ENCODE measurements around the gene CAB39L.

CAB39L gene

GRCh38 chr13:49444524-49445395 is 896 bp upstream of the CAB39L start:
- no peak for TF ChIP-seq CTCF (IDR thresholded peaks at IDR 0.05; ENCODE audit: low read length, missing control alignments)
- peak overlapping the region; percentile 79 for H3K4me3 ChIP-seq (replicated peaks; ENCODE audit: low read depth, low read length)
- peak; percentile 33 for DNase-seq (ENCODE audit: low read depth)

GRCh38 chr13:49443357-49443703 is 534 bp downstream of the CAB39L start:
- DNase-seq (ENCODE audit: low read depth), result peak; percentile 44

GRCh38 chr13:49441846-49442245 is 2.0 kb downstream of the CAB39L start:
- TF ChIP-seq CTCF (IDR thresholded peaks at IDR 0.05; ENCODE audit: low read length, missing control alignments), result no peak
- DNase-seq (ENCODE audit: low read depth), result peak; percentile 29
- H3K4me3 ChIP-seq (replicated peaks; ENCODE audit: low read depth, low read length), result no peak overlapping the region

More at GRCh38 chr13:49443357-49443703, 534 bp downstream of the CAB39L start:
- H3K4me3 ChIP-seq (replicated peaks; ENCODE audit: low read depth, low read length), result peak overlapping the region; percentile 79
- no peak for TF ChIP-seq CTCF (IDR thresholded peaks at IDR 0.05; ENCODE audit: low read length, missing control alignments)

- TF ChIP-seq CTCF (IDR thresholded peaks at IDR 0.05; ENCODE audit: low read length, missing control alignments), result no peak
- no peak for DNase-seq (ENCODE audit: low read depth)
- no peak overlapping the region for H3K4me3 ChIP-seq (replicated peaks; ENCODE audit: low read depth, low read length)
Observed at GRCh38 chr13:49441312-49441711, 2.6 kb downstream of the CAB39L start.

GRCh38 chr13:49439609-49440008 is 4.3 kb downstream of the CAB39L start:
- H3K4me3 ChIP-seq (replicated peaks; ENCODE audit: low read depth, low read length), result no peak overlapping the region
- no peak for TF ChIP-seq CTCF (IDR thresholded peaks at IDR 0.05; ENCODE audit: low read length, missing control alignments)
- no peak for DNase-seq (ENCODE audit: low read depth)

GRCh38 chr13:49437705-49438104 is 6.2 kb downstream of the CAB39L start:
- no peak for TF ChIP-seq CTCF (IDR thresholded peaks at IDR 0.05; ENCODE audit: low read length, missing control alignments)
- DNase-seq (ENCODE audit: low read depth), result no peak
- no peak overlapping the region for H3K4me3 ChIP-seq (replicated peaks; ENCODE audit: low read depth, low read length)

- peak; percentile 70 for DNase-seq (ENCODE audit: low read depth)
- H3K4me3 ChIP-seq (replicated peaks; ENCODE audit: low read depth, low read length), result no peak overlapping the region
- no peak for TF ChIP-seq CTCF (IDR thresholded peaks at IDR 0.05; ENCODE audit: low read length, missing control alignments)
Observed at GRCh38 chr13:49436890-49437289, 7.0 kb downstream of the CAB39L start.

Data from fibroblast of pulmonary artery (primary cell).